Measurements from ENCODE around the gene STK32B.

- TF ChIP-seq CTCF (IDR thresholded peaks at IDR 0.05; ENCODE audit: low read depth, low read length, missing input control) (no peak), REST (IDR thresholded peaks at IDR 0.05) (no peak), GABPA (IDR thresholded peaks at IDR 0.05 in 1 of 2, conservative IDR thresholded peaks at IDR 0.05 in 1 of 2) (no peak), RXRA (IDR thresholded peaks at IDR 0.05) (no peak)
Observed at GRCh38 chr4:5055411-5055810, 4.1 kb downstream of the STK32B start.

Data from liver (tissue), 3 donors.